IMR-90 (cell line): ENCODE measurements around the gene THUMPD2. TPM values are rescaled to one million over a fixed set of nuclear protein-coding genes. Genes with fewer than 3 reads are reported as not detected.

Experiments
- ATAC-seq: fragments of 200-7000 bp; cut with Tn5 transposase; 2 replicates; pipeline ENCODE4 v1.9.1; 2020; ENCODE audit warnings: low read depth, mild to moderate bottlenecking, moderate library complexity
- BruUV-seq: library from RNA; stranded (reverse); fragments of 400-500 nt; replicated peaks from 2 replicates; lab custom pipeline; 2021; lab: Mats Ljungman, UMichigan
- CTCF ChIA-PET: fragments of 300-600 bp; formaldehyde crosslinking; extraction: SDS; loops from one replicate; lab custom pipeline; 2021; ENCODE audit warnings: antibody characterized with exemption; lab: Yijun Ruan, JAX
- POLR2A ChIA-PET: fragments of 300-600 bp; sonication (Branson Sonifier 250); formaldehyde crosslinking; loops from one replicate; lab custom pipeline; 2022; ENCODE audit warnings: antibody characterized with exemption; ENCODE audit not compliant: unreplicated experiment; lab: Charles Lee
- DNase-seq: peaks from one replicate; pipeline ENCODE4 v3.0.0; 2013
- H2AFZ ChIP-seq: replicated peaks from 2 replicates; pipeline ENCODE3; 2013; ENCODE audit warnings: low read length, mild to moderate bottlenecking; ENCODE audit not compliant: poor library complexity
- H2AK5ac ChIP-seq: 2 replicates; pipeline ENCODE4 v1.6.1; 2013; ENCODE audit warnings: low read depth, low read length, inconsistent platforms
- H2AK9ac ChIP-seq: replicated peaks from 2 replicates; pipeline ENCODE3; 2013; ENCODE audit warnings: mild to moderate bottlenecking, low read depth, low read length, moderate library complexity; ENCODE audit not compliant: poor library complexity
- H2BK120ac ChIP-seq: 2 replicates; pipeline ENCODE4 v1.6.1; 2013; ENCODE audit warnings: low read depth, low read length, inconsistent platforms
- H2BK15ac ChIP-seq: 3 replicates; pipeline ENCODE4 v1.6.1; 2013; ENCODE audit warnings: low read depth, low read length, inconsistent platforms
- H2BK20ac ChIP-seq: 2 replicates; pipeline ENCODE4 v1.6.1; 2013; ENCODE audit warnings: low read depth, mild to moderate bottlenecking, inconsistent platforms, low read length, moderate library complexity
- H2BK5ac ChIP-seq: 2 replicates; pipeline ENCODE4 v1.6.1; 2013; ENCODE audit warnings: mild to moderate bottlenecking, low read depth, low read length, inconsistent platforms; ENCODE audit not compliant: poor library complexity, severe bottlenecking
- H3K14ac ChIP-seq: replicated peaks from 2 replicates; pipeline ENCODE4 v1.6.1; 2013; ENCODE audit warnings: low read depth, low read length, inconsistent platforms
- H3K18ac ChIP-seq: 2 replicates; pipeline ENCODE4 v1.6.1; 2013; ENCODE audit warnings: low read depth, low read length, control low read depth
- H3K23ac ChIP-seq: 2 replicates; pipeline ENCODE4 v1.6.1; 2013; ENCODE audit warnings: low read depth, low read length, inconsistent platforms
- H3K27ac ChIP-seq: 2 replicates; pipeline ENCODE4 v1.5.1; 2013; ENCODE audit warnings: mild to moderate bottlenecking, control low read depth, low read length; ENCODE audit not compliant: insufficient read depth
- H3K27me3 ChIP-seq: 2 replicates; pipeline ENCODE4 v1.6.1; 2013; ENCODE audit warnings: low read length; ENCODE audit not compliant: control insufficient read depth, insufficient read depth
- H3K36me3 ChIP-seq: 2 replicates; pipeline ENCODE4 v1.6.1; 2013; ENCODE audit warnings: low read length, mixed read lengths; ENCODE audit not compliant: control insufficient read depth, insufficient read depth
- H3K4ac ChIP-seq: 2 replicates; pipeline ENCODE4 v1.6.1; 2013; ENCODE audit warnings: low read depth, low read length, inconsistent platforms
- H3K4me1 ChIP-seq: 2 replicates; pipeline ENCODE4 v1.6.1; 2013; ENCODE audit warnings: low read length, mixed read lengths; ENCODE audit not compliant: control insufficient read depth, insufficient read depth
- H3K4me2 ChIP-seq: 2 replicates; pipeline ENCODE4 v1.6.1; 2013; ENCODE audit warnings: low read depth, mild to moderate bottlenecking, control low read depth, low read length, moderate library complexity
- H3K4me3 ChIP-seq: 2 replicates; pipeline ENCODE4 v1.5.1; 2013; ENCODE audit warnings: low read depth, mild to moderate bottlenecking, control low read depth, low read length, moderate library complexity; ENCODE audit not compliant: insufficient read depth
- H3K56ac ChIP-seq: 2 replicates; pipeline ENCODE4 v1.6.1; 2013; ENCODE audit warnings: low read length, inconsistent platforms; ENCODE audit not compliant: insufficient read depth; ENCODE audit errors: extremely low read depth
- H3K79me1 ChIP-seq, 2 experiments: 2 replicates each; pipeline ENCODE4 v1.6.1; 2013; ENCODE audit warnings: low read length in 2 of 2, inconsistent platforms in 1 of 2, low read depth in 1 of 2
- H3K9ac ChIP-seq: 2 replicates; pipeline ENCODE4 v1.6.1; 2013; ENCODE audit warnings: low read depth, low read length, control low read depth
- H3K9me1 ChIP-seq: 2 replicates; pipeline ENCODE4 v1.6.1; 2013; ENCODE audit warnings: low read length, inconsistent platforms; ENCODE audit not compliant: insufficient read depth
- H3K9me3 ChIP-seq: 2 replicates; pipeline ENCODE4 v1.6.1; 2013; ENCODE audit warnings: low read length; ENCODE audit not compliant: control insufficient read depth, insufficient read depth
- H4K20me1 ChIP-seq: 2 replicates; pipeline ENCODE4 v1.6.1; 2013; ENCODE audit warnings: low read length, inconsistent platforms; ENCODE audit not compliant: insufficient read depth
- H4K5ac ChIP-seq: 2 replicates; pipeline ENCODE4 v1.6.1; 2013; ENCODE audit warnings: mild to moderate bottlenecking, low read depth, low read length, control low read depth
- H4K8ac ChIP-seq, 2 experiments: 2 replicates each; pipeline ENCODE4 v1.6.1; 2013; ENCODE audit warnings: low read depth in 2 of 2, low read length in 2 of 2, control low read depth in 1 of 2, inconsistent platforms in 1 of 2
- H4K91ac ChIP-seq: 2 replicates; pipeline ENCODE4 v1.6.1; 2013; ENCODE audit warnings: low read depth, low read length, inconsistent platforms; ENCODE audit not compliant: insufficient read depth
- CHD1 ChIP-seq: IDR thresholded peaks from 2 replicates; pipeline ENCODE4 v1.6.1; 2012; ENCODE audit warnings: low read depth, low read length, improper control_type of control experiment
- MXI1 ChIP-seq: IDR thresholded peaks from 2 replicates; pipeline ENCODE4 v1.6.1; 2012; ENCODE audit warnings: low read depth, mild to moderate bottlenecking, low read length, moderate library complexity, borderline replicate concordance
- NFE2L2 ChIP-seq: fragments of 150-350 bp; IDR thresholded peaks from 2 replicates; pipeline ENCODE4 v1.6.1; 2016; ENCODE audit warnings: low read depth, mild to moderate bottlenecking, low read length
- RCOR1 ChIP-seq: IDR thresholded peaks from 2 replicates; pipeline ENCODE4 v1.6.1; 2012; ENCODE audit warnings: mild to moderate bottlenecking, low read length, improper control_type of control experiment; ENCODE audit not compliant: insufficient replicate concordance
- WGBS, 2 experiments: methylation state at CpG; one replicate each; pipeline versions ENCODE4 v1.1.5 to v1.1.7; 2013; ENCODE audit warnings: missing lambda C conversion rate in 2 of 2; ENCODE audit not compliant: insufficient read length in 1 of 2; ENCODE audit errors: extremely low coverage in 2 of 2; 5-methylcytosine and 5-hydroxymethylcytosine counted together
- dilution Hi-C: fragments of 300-500 bp; cut with HindIII; formaldehyde crosslinking; loops from one replicate; pipeline ENCODE4 v1.14.3; 2018; ENCODE audit warnings: low sequenced_read_pairs; ENCODE audit not compliant: unreplicated experiment
- in situ Hi-C: fragments of 300-500 bp; cut with MboI; formaldehyde crosslinking; loops from 3 replicates; pipeline ENCODE4 v1.14.3; 2019; ENCODE audit warnings: low sequenced_read_pairs, inconsistent platforms, mixed read lengths
- intact Hi-C: fragments of 100-400 bp; cut with micrococcal nuclease; formaldehyde crosslinking; loops from 2 replicates; pipeline ENCODE4 v1.10.0; 2022
- polyA plus RNA-seq, 3 experiments: library from polyadenylated mRNA; depleted of rRNA; stranded (reverse); fragments of >200 nt; gene quantifications; 2 replicates each; pipeline ENCODE4 v1.2.3, GENCODE V29; 2012; ENCODE audit warnings: low replicate concordance in 1 of 3
- total RNA-seq: library from RNA; depleted of rRNA; stranded (reverse); fragments of >200 nt; gene quantifications from 2 replicates; pipeline ENCODE4 v1.2.3, GENCODE V29; 2012
- TF ChIP-seq, protein P1 (sequence below): fragments of 150-350 bp; IDR thresholded peaks from 2 replicates; pipeline ENCODE4 v1.6.1; 2017; ENCODE audit warnings: mild to moderate bottlenecking, antibody characterized with exemption, low read length, low read depth

The THUMPD2 gene
- total and polyA plus RNA-seq, 2 of the 4 experiments (the other 2 are of a cell fraction) = 4.8 to 7.0 TPM

DNA sequence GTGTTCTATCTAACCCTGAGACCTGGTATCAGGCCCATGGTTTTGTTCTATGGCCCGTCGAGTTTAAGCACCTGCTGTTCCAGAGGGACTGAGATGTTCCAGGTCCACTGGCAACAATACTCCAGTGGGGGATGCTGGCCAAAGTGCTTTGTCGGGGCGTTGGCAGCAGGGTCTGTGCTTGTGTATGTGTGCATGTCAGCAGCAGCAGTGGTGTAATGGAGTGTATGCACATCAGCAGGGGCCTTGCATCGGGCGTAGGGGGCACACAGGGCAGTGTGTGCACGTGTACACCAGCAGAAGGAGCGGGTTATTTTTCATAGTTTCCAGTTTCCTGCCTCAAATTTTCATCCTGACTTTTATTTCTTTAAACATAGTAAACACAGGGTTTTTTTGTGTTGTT is 37.8 kb upstream of the THUMPD2 start:
- no peaks in the 10 kb centered on the region for H3K9me3 ChIP-seq
- TF ChIP-seq, protein P1, sequence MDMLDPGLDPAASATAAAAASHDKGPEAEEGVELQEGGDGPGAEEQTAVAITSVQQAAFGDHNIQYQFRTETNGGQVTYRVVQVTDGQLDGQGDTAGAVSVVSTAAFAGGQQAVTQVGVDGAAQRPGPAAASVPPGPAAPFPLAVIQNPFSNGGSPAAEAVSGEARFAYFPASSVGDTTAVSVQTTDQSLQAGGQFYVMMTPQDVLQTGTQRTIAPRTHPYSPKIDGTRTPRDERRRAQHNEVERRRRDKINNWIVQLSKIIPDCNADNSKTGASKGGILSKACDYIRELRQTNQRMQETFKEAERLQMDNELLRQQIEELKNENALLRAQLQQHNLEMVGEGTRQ = no peak
- TF ChIP-seq NFE2L2 (no peak), RCOR1 (no peak), CHD1 (no peak), MXI1 (no peak)
- no peak overlapping the region for H2BK15ac ChIP-seq
- no TSS peak for BruUV-seq
- no peaks in the 10 kb centered on the region for H4K20me1 ChIP-seq
- H4K5ac ChIP-seq = no peak overlapping the region
- no peak overlapping the region for H3K4me3 ChIP-seq
- H2AK5ac ChIP-seq = no peak overlapping the region
- H3K4me2 ChIP-seq = no peak overlapping the region
- ChIA-PET CTCF (no interaction called here), POLR2A (no interaction called here)
- WGBS, 2 experiments = no CpG with 5 or more reads among the region's 8 CpGs
- intact Hi-C loops = no loop called here
- no peak overlapping the region for H2AK9ac ChIP-seq
- dilution Hi-C loops = no loop called here
- ATAC-seq (no peak), DNase-seq (no peak)
- H3K18ac ChIP-seq = no peak overlapping the region
- peaks cover 5% of the 10 kb centered on the region for H3K27me3 ChIP-seq
- no peak overlapping the region for H2BK20ac ChIP-seq
- H2AFZ ChIP-seq = no peak overlapping the region
- no peaks in the 10 kb centered on the region for H3K79me1 ChIP-seq
- no peak overlapping the region for H2BK120ac ChIP-seq
- no peak overlapping the region for H3K4ac ChIP-seq
- H3K9me1 ChIP-seq = no peaks in the 10 kb centered on the region
- no peak overlapping the region for H4K8ac ChIP-seq
- no peak overlapping the region for H3K23ac ChIP-seq
- H3K9ac ChIP-seq = no peak overlapping the region
- H2BK5ac ChIP-seq = no peak overlapping the region
- no peak overlapping the region for H3K27ac ChIP-seq
- no peak overlapping the region for H4K91ac ChIP-seq
- H3K4me1 ChIP-seq = no peaks in the 10 kb centered on the region
- no peak overlapping the region for H3K56ac ChIP-seq
- no peak overlapping the region for H3K14ac ChIP-seq
- in situ Hi-C loops = no loop called here
- H3K36me3 ChIP-seq = no peaks in the 10 kb centered on the region
